DMS53 (cell line): ENCODE data around the gene DDX25.

ENCODE experiments used
- DNase-seq: peaks from one replicate; lab custom pipeline; 2025; lab: John Stamatoyannopoulos, UW

The DDX25 gene

DNA sequence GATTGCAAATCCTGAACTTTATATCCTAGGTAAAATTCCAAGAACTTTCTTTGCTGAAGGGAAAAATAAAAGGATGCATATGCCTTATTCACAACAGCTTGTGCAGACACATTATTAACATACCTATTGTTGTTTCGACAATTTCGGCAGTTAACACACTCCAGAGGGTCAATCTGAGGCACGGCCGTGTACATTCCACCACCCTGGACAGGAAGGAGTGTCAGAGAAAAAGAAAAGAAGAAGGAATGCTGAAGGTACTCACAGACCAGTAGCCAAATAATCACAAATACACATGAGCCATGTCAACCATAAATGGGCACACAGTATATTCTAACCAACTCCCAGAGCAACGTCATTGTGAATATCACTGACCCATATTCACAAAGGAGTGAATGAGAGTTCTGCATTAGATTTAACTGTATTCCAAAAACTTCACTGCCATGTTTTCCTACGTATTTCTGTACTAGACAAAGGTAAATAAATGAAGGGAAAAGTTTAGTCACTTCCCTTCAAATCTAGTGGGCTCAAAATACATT is 73.9 kb downstream of the DDX25 start:
- DNase-seq: no peak
